Measurements from ENCODE around the gene RABGAP1L. TPM values are rescaled to one million over a fixed set of nuclear protein-coding genes. Genes with fewer than 3 reads are reported as not detected.
A peak's percentile ranks its signal among the peaks of the same experiment; 100 is the strongest.
"Not testable (repeated sequence)": the region's sequence is repeated elsewhere in the genome, so short reads cannot be mapped to it uniquely, and the experiment has no call there.

RABGAP1L gene
- total RNA-seq = 10 to 100 TPM; 76.8 to 80.5 TPM

GRCh38 chr1:174159252-174160108 lies at the start of gene RABGAP1L:
Gene RABGAP1L (plus strand): TSS chr1:174159520.
- ChIA-PET POLR2A (interaction anchor here (0.8 to 2.7 kb wide), 11 partner anchors 10 to 840 kb away, joined by 3 to 18 read pairs (median 4); partner anchors contain the start of genes CACYBP, DARS2, GAS5 and PRDX6), CTCF (interaction anchor here (1.3 kb wide), 1 partner anchor 58 kb away, joined by 3 read pairs; no protein-coding TSS in a partner anchor)
- peak within 1 kb of the TSS; percentile 84 for H3K4me3 Mint-ChIP-seq
- H3K9me3 Mint-ChIP-seq = no peaks in the 10 kb centered on the region
- peak within 1 kb of the TSS; percentile 93 for H3K27ac Mint-ChIP-seq
- peaks cover 60% of the 10 kb centered on the region for H3K4me1 Mint-ChIP-seq
- H3K36me3 Mint-ChIP-seq (ENCODE audit: low read depth) = peaks cover 12% of the 10 kb centered on the region
- peak; percentile 95 for DNase-seq
- H3K27me3 Mint-ChIP-seq = no peaks in the 10 kb centered on the region

- ChIA-PET CTCF (interaction anchor here (0.6 kb wide), 1 partner anchor 107 kb away, joined by 4 read pairs; no protein-coding TSS in a partner anchor), POLR2A (no interaction called here)
- Mint-ChIP-seq H3K27me3 (peaks cover 3% of the 10 kb centered on the region), H3K9me3 (no peaks in the 10 kb centered on the region), H3K27ac (no peak overlapping the region), H3K4me3 (no peak overlapping the region), H3K4me1 (no peaks in the 10 kb centered on the region), H3K36me3 (ENCODE audit: low read depth) (no peaks in the 10 kb centered on the region)
- no peak for DNase-seq
Measured at GRCh38 chr1:174110053-174110452, 49.3 kb upstream of the RABGAP1L start.

GRCh38 chr1:174112489-174113162 lies 46.7 kb upstream of the RABGAP1L start:
- Mint-ChIP-seq H3K27ac (no peak overlapping the region), H3K36me3 (ENCODE audit: low read depth) (no peaks in the 10 kb centered on the region), H3K4me3 (no peak overlapping the region), H3K27me3 (no peaks in the 10 kb centered on the region), H3K4me1 (peaks cover 2% of the 10 kb centered on the region), H3K9me3 (no peaks in the 10 kb centered on the region)
- no peak for DNase-seq
- CTCF ChIA-PET = interaction anchor here (1.4 kb wide), 1 partner anchor 32 kb away, joined by 3 read pairs; no protein-coding TSS in a partner anchor
- POLR2A ChIA-PET = no interaction called here

- no peaks in the 10 kb centered on the region for H3K9me3 Mint-ChIP-seq
- H3K4me1 Mint-ChIP-seq = peaks cover 2% of the 10 kb centered on the region
Measured at GRCh38 chr1:174114106-174114505, 45.2 kb upstream of the RABGAP1L start.

GRCh38 chr1:174114788-174115448 lies 44.4 kb upstream of the RABGAP1L start:
- Mint-ChIP-seq H3K9me3 (no peaks in the 10 kb centered on the region), H3K4me3 (no peak overlapping the region), H3K27me3 (no peaks in the 10 kb centered on the region), H3K27ac (no peak overlapping the region), H3K4me1 (peaks cover 2% of the 10 kb centered on the region), H3K36me3 (ENCODE audit: low read depth) (no peaks in the 10 kb centered on the region)
- ChIA-PET POLR2A (interaction anchor here (1.5 kb wide), 1 partner anchor 44 kb away, joined by 3 read pairs; the partner anchor contains the start of gene RABGAP1L), CTCF (interaction anchor here (0.6 to 1.1 kb wide), 3 partner anchors 37 to 548 kb away, joined by 3 to 4 read pairs (median 3); no protein-coding TSS in a partner anchor)
- no peak for DNase-seq

More at GRCh38 chr1:174114106-174114505, 45.2 kb upstream of the RABGAP1L start:
- Mint-ChIP-seq H3K27ac (no peak overlapping the region), H3K36me3 (ENCODE audit: low read depth) (no peaks in the 10 kb centered on the region), H3K4me3 (no peak overlapping the region), H3K27me3 (no peaks in the 10 kb centered on the region)
- CTCF ChIA-PET = interaction anchor here (0.9 to 1.1 kb wide), 2 partner anchors 38 to 104 kb away, joined by 3 to 4 read pairs; no protein-coding TSS in a partner anchor
- POLR2A ChIA-PET = interaction anchor here (1.5 kb wide), 1 partner anchor 45 kb away, joined by 3 read pairs; the partner anchor contains the start of gene RABGAP1L
- DNase-seq = no peak

GRCh38 chr1:174116042-174116441 lies 43.3 kb upstream of the RABGAP1L start:
- H3K27me3 Mint-ChIP-seq = no peaks in the 10 kb centered on the region
- ChIA-PET POLR2A (no interaction called here), CTCF (interaction anchor here (0.9 kb wide), 1 partner anchor 39 kb away, joined by 3 read pairs; no protein-coding TSS in a partner anchor)
- H3K9me3 Mint-ChIP-seq = no peaks in the 10 kb centered on the region
- DNase-seq = no peak
- H3K36me3 Mint-ChIP-seq (ENCODE audit: low read depth) = no peaks in the 10 kb centered on the region
- no peak overlapping the region for H3K27ac Mint-ChIP-seq
- peaks cover 2% of the 10 kb centered on the region for H3K4me1 Mint-ChIP-seq
- H3K4me3 Mint-ChIP-seq = no peak overlapping the region

GRCh38 chr1:174118751-174119150 lies 40.6 kb upstream of the RABGAP1L start:
- Mint-ChIP-seq H3K27me3 (no peaks in the 10 kb centered on the region), H3K27ac (no peak overlapping the region), H3K36me3 (ENCODE audit: low read depth) (no peaks in the 10 kb centered on the region), H3K4me1 (peaks cover 2% of the 10 kb centered on the region), H3K4me3 (no peak overlapping the region), H3K9me3 (peaks cover 4% of the 10 kb centered on the region)
- POLR2A ChIA-PET = no interaction called here
- no peak for DNase-seq
- CTCF ChIA-PET = interaction anchor here (1.3 kb wide), 1 partner anchor 689 kb away, joined by 3 read pairs; no protein-coding TSS in a partner anchor

- H3K9me3 Mint-ChIP-seq; H3K27ac Mint-ChIP-seq; POLR2A ChIA-PET; DNase-seq; CTCF ChIA-PET; H3K4me1 Mint-ChIP-seq; H3K4me3 Mint-ChIP-seq; H3K27me3 Mint-ChIP-seq; H3K36me3 Mint-ChIP-seq (ENCODE audit: low read depth): not testable (repeated sequence)
Measured at GRCh38 chr1:174122318-174122717, 37.0 kb upstream of the RABGAP1L start.

GRCh38 chr1:174123843-174124242 lies 35.5 kb upstream of the RABGAP1L start:
- H3K36me3 Mint-ChIP-seq (ENCODE audit: low read depth) = peaks cover 3% of the 10 kb centered on the region
- H3K4me1 Mint-ChIP-seq = no peaks in the 10 kb centered on the region
- DNase-seq = no peak
- peaks cover 9% of the 10 kb centered on the region for H3K9me3 Mint-ChIP-seq
- ChIA-PET CTCF (no interaction called here), POLR2A (no interaction called here)
- no peak overlapping the region for H3K27ac Mint-ChIP-seq
- H3K27me3 Mint-ChIP-seq = peaks cover 11% of the 10 kb centered on the region
- no peak overlapping the region for H3K4me3 Mint-ChIP-seq

GRCh38 chr1:174127176-174127575 lies 32.1 kb upstream of the RABGAP1L start:
- H3K4me3 Mint-ChIP-seq; H3K36me3 Mint-ChIP-seq (ENCODE audit: low read depth); H3K4me1 Mint-ChIP-seq; H3K27ac Mint-ChIP-seq; POLR2A ChIA-PET; H3K9me3 Mint-ChIP-seq; CTCF ChIA-PET; DNase-seq: not testable (repeated sequence)
- H3K27me3 Mint-ChIP-seq = peaks cover 20% of the 10 kb centered on the region

GRCh38 chr1:174131032-174131638 lies 28.2 kb upstream of the RABGAP1L start:
- H3K4me3 Mint-ChIP-seq = no peak overlapping the region
- H3K27ac Mint-ChIP-seq = no peak overlapping the region
- H3K36me3 Mint-ChIP-seq (ENCODE audit: low read depth) = peaks cover 6% of the 10 kb centered on the region
- no peak for DNase-seq
- H3K27me3 Mint-ChIP-seq = peaks cover 20% of the 10 kb centered on the region
- H3K9me3 Mint-ChIP-seq = peaks cover 2% of the 10 kb centered on the region
- POLR2A ChIA-PET = no interaction called here
- no peaks in the 10 kb centered on the region for H3K4me1 Mint-ChIP-seq
- CTCF ChIA-PET = no interaction called here

- H3K27ac Mint-ChIP-seq = no peak overlapping the region
- no peak for DNase-seq
- no peak overlapping the region for H3K4me3 Mint-ChIP-seq
- ChIA-PET POLR2A (no interaction called here), CTCF (no interaction called here)
- H3K9me3 Mint-ChIP-seq = no peaks in the 10 kb centered on the region
- peaks cover 2% of the 10 kb centered on the region for H3K36me3 Mint-ChIP-seq (ENCODE audit: low read depth)
- H3K27me3 Mint-ChIP-seq = peaks cover 7% of the 10 kb centered on the region
- no peaks in the 10 kb centered on the region for H3K4me1 Mint-ChIP-seq
Measured at GRCh38 chr1:174134003-174134659, 25.2 kb upstream of the RABGAP1L start.
